CD4-positive, alpha-beta memory T cell (primary cell): ENCODE data around the gene ASXL3. TPM values are rescaled to one million over a fixed set of nuclear protein-coding genes. Genes with fewer than 3 reads are reported as not detected.

Source experiments
- CTCF ChIA-PET: fragments of 350-600 bp; sonication (Branson Sonifier 250); formaldehyde crosslinking; loops from one replicate; lab custom pipeline; 2021; ENCODE audit warnings: inconsistent platforms; ENCODE audit not compliant: partially characterized antibody; lab: Charles Lee
- POLR2A ChIA-PET: fragments of 350-600 bp; sonication (Branson Sonifier 250); formaldehyde crosslinking; loops from one replicate; lab custom pipeline; 2021; ENCODE audit not compliant: partially characterized antibody; lab: Charles Lee
- DNase-seq, 5 donors: peaks; one replicate each; pipeline versions ENCODE4 v3.0.0 to v3.0.0-alpha.2; 2020 to 2022; ENCODE audit warnings: mixed read lengths in 1 of 5
- H3K27ac ChIP-seq: one replicate; pipeline ENCODE4 v1.7.0; 2013; ENCODE audit warnings: low read depth, low read length
- H3K27me3 ChIP-seq: 2 replicates; pipeline ENCODE4 v1.7.0; 2013; ENCODE audit warnings: mild to moderate bottlenecking, low read length, moderate library complexity; ENCODE audit not compliant: insufficient read depth
- H3K36me3 ChIP-seq: 2 replicates; pipeline ENCODE4 v1.7.0; 2013; ENCODE audit warnings: mild to moderate bottlenecking, low read length, moderate library complexity; ENCODE audit not compliant: insufficient read depth
- H3K4me1 ChIP-seq: 2 replicates; pipeline ENCODE4 v1.7.0; 2013; ENCODE audit warnings: mild to moderate bottlenecking, low read length, moderate library complexity; ENCODE audit not compliant: insufficient read depth
- H3K4me3 ChIP-seq, 2 donors: one replicate each; pipeline ENCODE4 v1.7.0; 2013; ENCODE audit warnings: low read length in 2 of 2, mild to moderate bottlenecking in 1 of 2
- H3K9me3 ChIP-seq, 2 donors: one replicate each; pipeline ENCODE4 v1.7.0; 2013; ENCODE audit warnings: low read length in 2 of 2, control low read depth in 1 of 2; ENCODE audit not compliant: control insufficient read depth in 1 of 2
- H3K27ac Mint-ChIP-seq, 7 donors: one replicate each; pipeline ENCODE4 v1.8.0; 2020 to 2021; ENCODE audit warnings: mixed read lengths in 7 of 7, mild to moderate bottlenecking in 6 of 7, inconsistent platforms in 3 of 7, moderate library complexity in 3 of 7
- H3K27me3 Mint-ChIP-seq, 2 donors: one replicate each; pipeline ENCODE4 v1.8.0; 2020 to 2021; ENCODE audit warnings: mixed read lengths in 2 of 2
- H3K36me3 Mint-ChIP-seq, 2 donors: one replicate each; pipeline ENCODE4 v1.8.0; 2020 to 2021; ENCODE audit warnings: mixed read lengths in 2 of 2, inconsistent platforms in 1 of 2, mild to moderate bottlenecking in 1 of 2
- H3K4me1 Mint-ChIP-seq, 4 donors: one replicate each; pipeline ENCODE4 v1.8.0; 2020 to 2021; ENCODE audit warnings: mixed read lengths in 4 of 4, mild to moderate bottlenecking in 1 of 4
- H3K4me3 Mint-ChIP-seq, 8 donors: one replicate each; pipeline ENCODE4 v1.8.0; 2020 to 2021; ENCODE audit warnings: mixed read lengths in 8 of 8, mild to moderate bottlenecking in 7 of 8, moderate library complexity in 6 of 8, inconsistent platforms in 3 of 8
- H3K9me3 Mint-ChIP-seq, 8 donors: one replicate each; pipeline ENCODE4 v1.8.0; 2020 to 2021; ENCODE audit warnings: mixed read lengths in 8 of 8, mild to moderate bottlenecking in 5 of 8, inconsistent platforms in 3 of 8, moderate library complexity in 1 of 8
- intact Hi-C: fragments of 100-400 bp; cut with micrococcal nuclease; formaldehyde crosslinking; loops from one replicate; pipeline ENCODE4 v1.15.1; 2023
- polyA plus RNA-seq, 2 donors: library from polyadenylated mRNA; unstranded; fragments of 300-500 nt; fragmentation: Illumina TruSeq; gene quantifications; one replicate each; pipeline ENCODE4 v1.2.3, GENCODE V29; 2021
- total RNA-seq, 2 experiments: library from RNA; stranded (reverse); gene quantifications; one replicate each; pipeline ENCODE4 v1.2.3, GENCODE V29; 2021

The ASXL3 gene
- total RNA-seq (not detected), polyA plus RNA-seq (not detected)

GRCh38 chr18:33577685-33578517, at the start of gene ASXL3:
Gene ASXL3 (plus strand): TSS chr18:33578219. CDS start chr18:33578632, 413 bp downstream.
- H3K4me3 Mint-ChIP-seq, result peak within 1 kb of the TSS; percentile 49 to 84 (median 68)
- H3K4me3 ChIP-seq, result no peak within 1 kb of the TSS
- CTCF ChIA-PET, result no interaction called here
- no peaks in the 10 kb centered on the region for H3K36me3 ChIP-seq
- H3K4me1 ChIP-seq, result no peaks in the 10 kb centered on the region
- peaks cover 5 to 6% of the 10 kb centered on the region in 2 donors for H3K27me3 Mint-ChIP-seq
- H3K27me3 ChIP-seq, result no peaks in the 10 kb centered on the region
- no peaks in the 10 kb centered on the region for H3K36me3 Mint-ChIP-seq
- POLR2A ChIA-PET, result no interaction called here
- H3K27ac ChIP-seq, result no peak within 1 kb of the TSS
- no peaks in the 10 kb centered on the region for H3K9me3 ChIP-seq
- H3K27ac Mint-ChIP-seq, result peak within 1 kb of the TSS in 1 of 7 donors; percentile 49
- peaks cover 3 to 6% (median 5%) of the 10 kb centered on the region in 4 donors for H3K4me1 Mint-ChIP-seq
- H3K9me3 Mint-ChIP-seq, result peaks cover 0 to 14% (median 7%) of the 10 kb centered on the region in 8 donors
- intact Hi-C loops, result loop anchor here (10.0 kb wide), 1 partner anchor 67 kb away; no protein-coding TSS in a partner anchor
- DNase-seq, result no peak

- H3K4me3 ChIP-seq, result no peak overlapping the region
- POLR2A ChIA-PET, result no interaction called here
Observed at GRCh38 chr18:33532978-33533377, 45.0 kb upstream of the ASXL3 start.

GRCh38 chr18:33536904-33537303, 41.1 kb upstream of the ASXL3 start:
- no peak overlapping the region for H3K27ac ChIP-seq
- POLR2A ChIA-PET, result no interaction called here
- Mint-ChIP-seq H3K4me3 (no peak overlapping the region), H3K9me3 (peaks cover 6 to 19% (median 15%) of the 10 kb centered on the region in 8 donors), H3K27ac (no peak overlapping the region), H3K4me1 (no peaks in the 10 kb centered on the region), H3K27me3 (no peaks in the 10 kb centered on the region), H3K36me3 (no peaks in the 10 kb centered on the region)
- intact Hi-C loops, result no loop called here
- no peak overlapping the region for H3K4me3 ChIP-seq
- CTCF ChIA-PET, result no interaction called here
- peaks cover 0 to 4% of the 10 kb centered on the region in 2 donors for H3K9me3 ChIP-seq
- no peak for DNase-seq
- H3K27me3 ChIP-seq, result no peaks in the 10 kb centered on the region
- H3K4me1 ChIP-seq, result no peaks in the 10 kb centered on the region
- H3K36me3 ChIP-seq, result no peaks in the 10 kb centered on the region

More at GRCh38 chr18:33532978-33533377, 45.0 kb upstream of the ASXL3 start:
- Mint-ChIP-seq H3K36me3 (no peaks in the 10 kb centered on the region), H3K4me1 (no peaks in the 10 kb centered on the region), H3K27ac (no peak overlapping the region), H3K27me3 (no peaks in the 10 kb centered on the region), H3K9me3 (peaks cover 4 to 36% (median 20%) of the 10 kb centered on the region in 8 donors), H3K4me3 (no peak overlapping the region)
- H3K36me3 ChIP-seq, result no peaks in the 10 kb centered on the region
- CTCF ChIA-PET, result no interaction called here
- H3K27ac ChIP-seq, result no peak overlapping the region
- H3K27me3 ChIP-seq, result no peaks in the 10 kb centered on the region
- intact Hi-C loops, result no loop called here
- H3K4me1 ChIP-seq, result no peaks in the 10 kb centered on the region
- DNase-seq, result no peak
- H3K9me3 ChIP-seq, result peaks cover 0 to 4% of the 10 kb centered on the region in 2 donors

- no peak for DNase-seq
Observed at GRCh38 chr18:33538418-33539042, 39.5 kb upstream of the ASXL3 start.

GRCh38 chr18:33540392-33540791, 37.6 kb upstream of the ASXL3 start:
- no peak for DNase-seq
- no peaks in the 10 kb centered on the region for H3K4me1 ChIP-seq
- H3K27me3 ChIP-seq, result no peaks in the 10 kb centered on the region
- no peaks in the 10 kb centered on the region for H3K36me3 Mint-ChIP-seq
- H3K9me3 ChIP-seq, result no peaks in the 10 kb centered on the region
- H3K4me1 Mint-ChIP-seq, result no peaks in the 10 kb centered on the region
- H3K36me3 ChIP-seq, result no peaks in the 10 kb centered on the region
- H3K27ac ChIP-seq, result no peak overlapping the region
- no peak overlapping the region for H3K4me3 ChIP-seq
- H3K27me3 Mint-ChIP-seq, result no peaks in the 10 kb centered on the region
- H3K4me3 Mint-ChIP-seq, result no peak overlapping the region
- peaks cover 4 to 14% (median 8%) of the 10 kb centered on the region in 8 donors for H3K9me3 Mint-ChIP-seq
- H3K27ac Mint-ChIP-seq, result no peak overlapping the region
- CTCF ChIA-PET, result no interaction called here
- POLR2A ChIA-PET, result no interaction called here
- intact Hi-C loops, result no loop called here

More at GRCh38 chr18:33538418-33539042, 39.5 kb upstream of the ASXL3 start:
- no peaks in the 10 kb centered on the region for H3K27me3 ChIP-seq
- H3K4me1 ChIP-seq, result no peaks in the 10 kb centered on the region
- Mint-ChIP-seq H3K4me3 (no peak overlapping the region), H3K9me3 (peaks cover 4 to 19% (median 10%) of the 10 kb centered on the region in 8 donors), H3K27me3 (no peaks in the 10 kb centered on the region), H3K4me1 (no peaks in the 10 kb centered on the region), H3K36me3 (no peaks in the 10 kb centered on the region), H3K27ac (no peak overlapping the region)
- H3K27ac ChIP-seq, result no peak overlapping the region
- intact Hi-C loops, result no loop called here
- CTCF ChIA-PET, result no interaction called here
- no peaks in the 10 kb centered on the region for H3K36me3 ChIP-seq
- POLR2A ChIA-PET, result no interaction called here
- H3K9me3 ChIP-seq, result no peaks in the 10 kb centered on the region
- no peak overlapping the region for H3K4me3 ChIP-seq

GRCh38 chr18:33541316-33541715, 36.7 kb upstream of the ASXL3 start:
- no peaks in the 10 kb centered on the region for H3K4me1 ChIP-seq
- H3K27ac ChIP-seq, result no peak overlapping the region
- DNase-seq, result no peak
- H3K4me3 ChIP-seq, result no peak overlapping the region
- no peaks in the 10 kb centered on the region for H3K27me3 Mint-ChIP-seq
- intact Hi-C loops, result no loop called here
- H3K9me3 Mint-ChIP-seq, result peaks cover 2 to 12% (median 4%) of the 10 kb centered on the region in 8 donors
- H3K27me3 ChIP-seq, result no peaks in the 10 kb centered on the region
- ChIA-PET POLR2A (no interaction called here), CTCF (no interaction called here)
- no peaks in the 10 kb centered on the region for H3K9me3 ChIP-seq
- no peaks in the 10 kb centered on the region for H3K4me1 Mint-ChIP-seq
- no peaks in the 10 kb centered on the region for H3K36me3 Mint-ChIP-seq
- H3K36me3 ChIP-seq, result no peaks in the 10 kb centered on the region
- H3K27ac Mint-ChIP-seq, result no peak overlapping the region
- no peak overlapping the region for H3K4me3 Mint-ChIP-seq

- intact Hi-C loops, result no loop called here
- H3K4me1 Mint-ChIP-seq, result no peaks in the 10 kb centered on the region
- Histone ChIP-seq H3K4me1 (no peaks in the 10 kb centered on the region), H3K36me3 (no peaks in the 10 kb centered on the region), H3K4me3 (no peak overlapping the region), H3K9me3 (no peaks in the 10 kb centered on the region), H3K27ac (no peak overlapping the region), H3K27me3 (no peaks in the 10 kb centered on the region)
- no peaks in the 10 kb centered on the region for H3K27me3 Mint-ChIP-seq
- CTCF ChIA-PET, result no interaction called here
- H3K4me3 Mint-ChIP-seq, result no peak overlapping the region
- no peak for DNase-seq
- peaks cover 0 to 14% (median 5%) of the 10 kb centered on the region in 8 donors for H3K9me3 Mint-ChIP-seq
- no peak overlapping the region for H3K27ac Mint-ChIP-seq
- POLR2A ChIA-PET, result no interaction called here
- H3K36me3 Mint-ChIP-seq, result no peaks in the 10 kb centered on the region
Observed at GRCh38 chr18:33556846-33557245, 21.2 kb upstream of the ASXL3 start.
